GM12872 (cell line): ENCODE measurements around the gene DDB1.

Experiments
- TF ChIP-seq, protein P1 (sequence below): IDR thresholded peaks from 3 replicates; pipeline ENCODE4 v1.5.1; 2011; ENCODE audit warnings: low read depth, mild to moderate bottlenecking, low read length, moderate library complexity; ENCODE audit not compliant: insufficient read depth

DDB1 gene

DNA sequence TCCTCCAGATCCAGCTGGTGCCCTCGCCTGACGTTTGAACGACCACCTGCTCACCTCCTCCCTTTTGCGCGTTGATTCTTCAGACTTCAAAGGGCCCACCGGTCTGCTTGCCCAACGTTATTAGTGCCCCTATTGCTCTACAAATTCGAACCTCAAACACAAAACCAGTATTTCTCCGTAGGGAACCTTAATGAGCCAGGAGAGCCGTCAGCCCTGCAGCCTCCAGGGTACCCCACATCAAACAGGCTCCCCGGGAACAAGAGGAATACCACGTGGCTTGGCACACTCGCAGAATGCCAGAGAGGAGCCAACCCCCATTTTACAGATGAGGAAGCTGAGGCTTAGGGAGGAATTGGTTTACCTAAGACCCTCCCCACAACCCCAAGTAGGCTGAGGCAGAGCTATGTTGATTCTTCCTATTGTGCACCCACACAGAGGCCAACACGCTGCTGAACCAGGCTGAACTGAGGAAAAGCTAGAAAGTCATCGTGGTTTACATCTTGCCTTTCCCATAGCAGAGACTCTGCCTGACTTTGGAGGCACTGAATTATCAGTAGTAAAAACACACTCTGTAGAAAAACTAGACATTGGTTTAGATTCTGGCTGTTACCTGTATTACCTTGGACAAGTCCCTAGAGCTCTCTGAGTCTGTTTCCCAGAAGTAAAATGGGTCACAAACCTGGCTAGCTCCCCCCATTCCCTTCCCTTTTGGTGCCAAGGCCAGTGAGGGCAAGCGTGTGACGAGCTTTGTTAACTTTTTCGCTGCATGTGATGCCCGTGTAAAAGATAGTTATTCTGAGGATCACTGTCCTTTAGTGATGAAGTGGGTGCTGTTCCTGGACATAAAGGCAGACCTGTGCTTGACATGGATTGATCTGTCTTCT lies 887 bp upstream of the DDB1 start:
- TF ChIP-seq, protein P1, sequence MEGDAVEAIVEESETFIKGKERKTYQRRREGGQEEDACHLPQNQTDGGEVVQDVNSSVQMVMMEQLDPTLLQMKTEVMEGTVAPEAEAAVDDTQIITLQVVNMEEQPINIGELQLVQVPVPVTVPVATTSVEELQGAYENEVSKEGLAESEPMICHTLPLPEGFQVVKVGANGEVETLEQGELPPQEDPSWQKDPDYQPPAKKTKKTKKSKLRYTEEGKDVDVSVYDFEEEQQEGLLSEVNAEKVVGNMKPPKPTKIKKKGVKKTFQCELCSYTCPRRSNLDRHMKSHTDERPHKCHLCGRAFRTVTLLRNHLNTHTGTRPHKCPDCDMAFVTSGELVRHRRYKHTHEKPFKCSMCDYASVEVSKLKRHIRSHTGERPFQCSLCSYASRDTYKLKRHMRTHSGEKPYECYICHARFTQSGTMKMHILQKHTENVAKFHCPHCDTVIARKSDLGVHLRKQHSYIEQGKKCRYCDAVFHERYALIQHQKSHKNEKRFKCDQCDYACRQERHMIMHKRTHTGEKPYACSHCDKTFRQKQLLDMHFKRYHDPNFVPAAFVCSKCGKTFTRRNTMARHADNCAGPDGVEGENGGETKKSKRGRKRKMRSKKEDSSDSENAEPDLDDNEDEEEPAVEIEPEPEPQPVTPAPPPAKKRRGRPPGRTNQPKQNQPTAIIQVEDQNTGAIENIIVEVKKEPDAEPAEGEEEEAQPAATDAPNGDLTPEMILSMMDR, result no peak

DNA sequence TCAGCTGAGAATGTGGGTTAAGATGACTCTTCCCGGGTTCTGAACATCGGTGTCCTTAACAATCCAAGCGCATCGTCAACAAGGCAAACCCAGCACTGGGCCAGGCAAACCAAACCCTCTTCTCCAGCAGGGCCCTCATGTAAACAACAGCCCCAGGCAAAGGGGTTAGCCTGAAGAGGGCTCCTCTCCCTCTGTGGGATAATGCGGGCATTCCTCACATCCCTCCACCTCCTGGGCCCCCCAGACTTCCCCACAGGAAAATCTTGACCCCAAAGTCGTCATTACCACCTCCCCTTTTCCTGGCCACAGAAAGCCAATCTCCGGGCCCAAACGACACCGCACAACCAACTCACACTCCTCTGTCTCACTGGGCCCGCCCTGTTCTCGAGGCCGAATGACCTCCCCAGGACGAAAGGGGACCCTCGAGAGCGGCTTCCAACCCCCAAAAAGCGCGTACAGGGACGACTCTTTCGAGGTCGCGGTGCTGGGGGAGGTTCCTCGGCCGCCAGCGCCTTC lies 566 bp downstream of the DDB1 start:
- TF ChIP-seq, protein P1, result no peak

DNA sequence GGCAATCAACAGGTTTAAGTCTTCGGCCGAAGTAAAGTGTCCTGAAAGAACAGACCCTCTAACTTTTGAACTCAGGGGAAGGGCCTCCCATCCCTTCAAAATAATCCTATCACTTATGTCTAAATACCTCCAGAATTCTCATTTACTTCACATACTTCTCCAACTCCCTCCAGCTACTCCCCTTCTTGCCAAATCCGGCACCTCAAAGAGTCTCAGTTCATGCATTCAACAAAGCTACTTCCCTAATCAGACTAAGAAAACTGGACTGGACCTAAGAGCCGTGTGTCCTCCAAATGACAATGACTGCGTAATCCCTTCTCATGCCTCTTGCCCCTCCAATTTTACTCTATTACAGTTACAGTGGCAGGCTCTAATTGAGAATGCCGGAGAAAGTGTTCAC lies 1.3 kb downstream of the DDB1 start:
- TF ChIP-seq, protein P1, result no peak

DNA sequence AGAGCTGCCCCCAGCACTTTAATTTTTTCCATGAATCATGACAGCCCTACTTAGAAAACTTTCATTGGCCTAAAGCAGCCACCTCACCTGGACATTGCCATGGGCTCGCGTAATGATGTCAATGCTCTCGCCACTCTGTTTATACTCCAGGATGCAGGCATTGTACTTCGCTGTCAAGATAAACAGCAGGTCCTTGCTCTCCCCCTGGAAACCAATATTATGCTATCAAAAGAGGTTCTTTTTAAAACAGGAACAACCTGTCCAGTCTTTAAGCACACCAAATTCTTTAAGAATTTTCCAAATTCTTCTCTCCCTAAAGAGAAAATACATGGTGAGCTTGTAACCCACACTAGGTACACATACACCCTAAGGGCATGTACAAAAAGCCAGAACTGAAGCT lies 3.0 kb downstream of the DDB1 start:
- TF ChIP-seq, protein P1, result no peak

DNA sequence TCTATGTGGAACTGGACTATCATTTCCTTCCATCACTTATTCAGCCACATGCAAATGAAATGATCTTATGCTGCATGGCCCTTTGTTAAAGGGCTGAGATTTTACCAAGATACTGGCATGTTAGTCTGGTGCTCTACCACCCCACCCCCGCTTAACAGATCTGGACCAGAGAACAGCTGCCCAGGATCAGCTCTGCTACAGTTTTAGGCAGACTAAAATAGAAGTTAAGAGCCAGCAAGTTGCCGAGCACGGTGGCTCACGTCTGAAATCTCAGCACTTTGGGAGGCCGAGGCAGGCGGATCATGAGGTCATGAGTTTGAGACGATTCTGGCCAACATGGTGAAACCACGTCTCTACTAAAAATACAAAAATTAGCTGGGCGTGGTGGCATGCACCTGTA lies 4.6 kb downstream of the DDB1 start:
- TF ChIP-seq, protein P1, result no peak

DNA sequence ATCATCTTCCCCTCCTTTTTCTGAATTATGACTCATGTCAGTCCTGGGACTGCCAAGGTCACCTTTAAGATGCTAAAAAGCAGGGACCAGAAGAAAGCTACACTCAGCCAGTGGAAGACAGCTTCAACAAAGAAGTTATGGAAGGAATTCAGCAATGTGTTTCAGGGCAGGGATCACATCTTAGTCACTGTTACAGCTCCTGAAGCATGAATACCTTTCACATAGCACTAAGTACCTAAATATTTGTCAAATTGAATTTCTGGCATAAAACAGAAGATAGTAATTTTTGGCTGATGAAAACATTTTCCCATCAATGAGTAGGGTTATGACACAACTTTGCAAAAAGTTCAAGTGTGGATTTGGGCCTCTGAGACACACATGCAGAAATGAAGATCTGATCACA lies 5.2 kb downstream of the DDB1 start:
- TF ChIP-seq, protein P1, result no peak

DNA sequence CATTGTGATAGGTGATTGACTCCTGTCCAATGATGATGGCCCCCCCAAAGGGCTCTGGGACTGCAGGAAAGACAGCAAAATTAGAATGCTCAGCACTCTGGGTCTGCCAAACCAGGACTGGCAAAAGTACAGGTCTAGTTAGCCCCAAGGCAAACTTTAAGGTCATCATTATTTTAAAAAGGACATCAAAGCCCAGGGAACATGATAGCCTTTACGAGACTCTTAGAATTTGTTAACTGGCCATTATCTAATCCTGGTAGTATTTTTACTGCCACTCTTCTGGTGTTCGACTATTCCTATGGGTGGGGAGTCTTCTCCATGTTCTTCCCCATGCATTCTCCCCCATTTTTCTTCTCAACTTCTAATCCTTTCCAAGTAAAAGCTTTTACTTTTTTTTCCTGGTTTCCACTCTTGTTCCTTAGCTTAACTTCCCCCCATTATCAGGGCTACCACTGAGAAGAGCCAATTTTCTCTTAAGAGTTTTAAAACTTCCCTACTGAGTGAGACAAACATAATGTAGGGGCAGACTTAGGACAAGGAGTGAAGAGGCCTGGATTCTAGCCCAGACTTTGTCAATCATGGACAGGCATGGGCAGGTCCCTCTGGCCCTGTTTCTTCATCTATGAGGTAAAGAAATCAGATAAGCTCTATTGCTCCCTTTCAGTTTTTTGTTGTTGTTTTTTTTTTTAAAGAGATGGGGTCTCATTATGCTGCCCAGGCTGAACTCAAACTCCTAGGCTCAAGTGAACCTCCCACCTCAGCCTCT lies 7.1 kb downstream of the DDB1 start:
- TF ChIP-seq, protein P1, result no peak
